WERI-Rb-1 (cell line): ENCODE measurements around the gene FBXO44.
A peak's percentile ranks its signal among the peaks of the same experiment; 100 is the strongest.

ENCODE experiments used
- DNase-seq: peaks from one replicate; pipeline ENCODE4 v3.0.0-alpha.2; 2020
- H3K27ac ChIP-seq: fragments of 250-450 bp; sonication (Bioruptor Pico); 2 replicates; pipeline ENCODE4 v1.5.1; 2020; ENCODE audit warnings: mild to moderate bottlenecking, moderate library complexity
- H3K27me3 ChIP-seq: fragments of 250-450 bp; sonication (Bioruptor Pico); 2 replicates; pipeline ENCODE4 v1.5.1; 2021; ENCODE audit warnings: mild to moderate bottlenecking, low read depth, moderate library complexity; ENCODE audit not compliant: insufficient read depth, severe bottlenecking
- H3K36me3 ChIP-seq: fragments of 250-450 bp; sonication (Bioruptor Pico); 2 replicates; pipeline ENCODE4 v1.5.1; 2020; ENCODE audit warnings: mild to moderate bottlenecking, moderate library complexity
- H3K4me3 ChIP-seq: 2 replicates; pipeline ENCODE4 v1.5.1; 2011; ENCODE audit warnings: low read depth, mild to moderate bottlenecking, control low read depth, low read length
- H3K9me3 ChIP-seq: fragments of 250-450 bp; sonication (Bioruptor Pico); 2 replicates; pipeline ENCODE4 v1.5.1; 2021; ENCODE audit warnings: mild to moderate bottlenecking, moderate library complexity; ENCODE audit not compliant: severe bottlenecking
- TF ChIP-seq, protein P1 (sequence below): IDR thresholded peaks from 2 replicates; pipeline ENCODE4 v1.5.1; 2011; ENCODE audit warnings: low read depth, mild to moderate bottlenecking, control low read depth, inconsistent platforms, low read length

FBXO44 gene

DNA sequence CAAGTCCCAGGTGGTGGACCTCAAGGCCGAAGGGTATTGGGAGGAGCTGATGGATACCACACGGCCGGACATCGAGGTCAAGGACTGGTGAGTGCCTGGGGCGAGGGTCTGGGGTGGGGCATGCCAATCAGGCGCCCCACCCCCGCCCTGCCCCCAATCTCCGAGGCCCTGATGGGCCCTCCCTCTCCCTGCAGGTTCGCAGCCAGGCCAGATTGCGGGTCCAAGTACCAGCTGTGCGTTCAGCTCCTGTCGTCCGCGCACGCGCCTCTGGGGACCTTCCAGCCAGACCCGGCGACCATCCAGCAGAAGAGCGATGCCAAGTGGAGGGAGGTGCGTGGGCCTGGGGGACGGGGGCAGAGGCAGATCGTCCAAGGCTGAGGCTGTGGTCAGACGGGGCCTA is 3.9 kb downstream of the FBXO44 start:
- DNase-seq = no peak
- Histone ChIP-seq H3K27me3 (no peaks in the 10 kb centered on the region), H3K27ac (no peak overlapping the region), H3K36me3 (peaks cover 24% of the 10 kb centered on the region), H3K4me3 (no peak overlapping the region), H3K9me3 (no peaks in the 10 kb centered on the region)
- TF ChIP-seq, protein P1, sequence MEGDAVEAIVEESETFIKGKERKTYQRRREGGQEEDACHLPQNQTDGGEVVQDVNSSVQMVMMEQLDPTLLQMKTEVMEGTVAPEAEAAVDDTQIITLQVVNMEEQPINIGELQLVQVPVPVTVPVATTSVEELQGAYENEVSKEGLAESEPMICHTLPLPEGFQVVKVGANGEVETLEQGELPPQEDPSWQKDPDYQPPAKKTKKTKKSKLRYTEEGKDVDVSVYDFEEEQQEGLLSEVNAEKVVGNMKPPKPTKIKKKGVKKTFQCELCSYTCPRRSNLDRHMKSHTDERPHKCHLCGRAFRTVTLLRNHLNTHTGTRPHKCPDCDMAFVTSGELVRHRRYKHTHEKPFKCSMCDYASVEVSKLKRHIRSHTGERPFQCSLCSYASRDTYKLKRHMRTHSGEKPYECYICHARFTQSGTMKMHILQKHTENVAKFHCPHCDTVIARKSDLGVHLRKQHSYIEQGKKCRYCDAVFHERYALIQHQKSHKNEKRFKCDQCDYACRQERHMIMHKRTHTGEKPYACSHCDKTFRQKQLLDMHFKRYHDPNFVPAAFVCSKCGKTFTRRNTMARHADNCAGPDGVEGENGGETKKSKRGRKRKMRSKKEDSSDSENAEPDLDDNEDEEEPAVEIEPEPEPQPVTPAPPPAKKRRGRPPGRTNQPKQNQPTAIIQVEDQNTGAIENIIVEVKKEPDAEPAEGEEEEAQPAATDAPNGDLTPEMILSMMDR = no peak

DNA sequence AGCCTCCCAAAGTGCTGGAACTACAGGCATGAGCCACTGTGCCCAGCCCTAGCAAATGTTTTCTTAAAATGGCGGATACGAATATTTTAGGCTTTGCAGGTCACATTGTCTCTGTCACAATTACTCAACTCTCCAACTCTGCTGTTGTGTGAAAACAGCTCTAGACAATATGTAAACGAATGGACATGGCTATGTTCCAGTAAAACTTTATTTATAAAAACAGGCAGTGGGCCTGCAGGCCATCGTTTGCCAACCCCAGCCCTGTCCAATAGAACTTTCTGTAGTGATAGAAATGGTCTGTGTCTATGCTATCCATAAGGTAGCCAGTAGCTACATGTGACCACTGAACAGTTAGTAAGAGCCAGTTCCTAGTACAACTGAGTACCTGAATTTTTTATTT is 5.1 kb downstream of the FBXO44 start:
- Histone ChIP-seq H3K36me3 (peaks cover 24% of the 10 kb centered on the region), H3K4me3 (no peak overlapping the region), H3K27me3 (no peaks in the 10 kb centered on the region), H3K27ac (no peak overlapping the region), H3K9me3 (no peaks in the 10 kb centered on the region)
- no peak for DNase-seq
- TF ChIP-seq, protein P1 = no peak

DNA sequence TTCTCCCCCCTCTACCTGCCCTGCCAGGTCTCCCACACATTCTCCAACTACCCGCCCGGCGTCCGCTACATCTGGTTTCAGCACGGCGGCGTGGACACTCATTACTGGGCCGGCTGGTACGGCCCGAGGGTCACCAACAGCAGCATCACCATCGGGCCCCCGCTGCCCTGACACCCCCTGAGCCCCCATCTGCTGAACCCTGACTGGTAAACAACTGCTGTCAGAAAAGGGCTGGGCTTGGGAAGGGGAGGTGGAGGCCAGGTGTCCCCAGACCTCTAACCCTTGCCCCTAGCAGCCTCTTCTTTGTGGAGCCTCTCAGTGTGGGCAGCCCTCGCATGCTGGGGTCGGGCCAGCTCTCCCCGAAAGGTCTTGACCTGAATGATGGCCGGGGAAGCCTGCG is 6.4 kb downstream of the FBXO44 start:
- H3K27ac ChIP-seq = no peak overlapping the region
- peaks cover 22% of the 10 kb centered on the region for H3K36me3 ChIP-seq
- H3K9me3 ChIP-seq = no peaks in the 10 kb centered on the region
- no peak overlapping the region for H3K4me3 ChIP-seq
- TF ChIP-seq, protein P1 = no peak
- no peaks in the 10 kb centered on the region for H3K27me3 ChIP-seq
- DNase-seq = no peak

DNA sequence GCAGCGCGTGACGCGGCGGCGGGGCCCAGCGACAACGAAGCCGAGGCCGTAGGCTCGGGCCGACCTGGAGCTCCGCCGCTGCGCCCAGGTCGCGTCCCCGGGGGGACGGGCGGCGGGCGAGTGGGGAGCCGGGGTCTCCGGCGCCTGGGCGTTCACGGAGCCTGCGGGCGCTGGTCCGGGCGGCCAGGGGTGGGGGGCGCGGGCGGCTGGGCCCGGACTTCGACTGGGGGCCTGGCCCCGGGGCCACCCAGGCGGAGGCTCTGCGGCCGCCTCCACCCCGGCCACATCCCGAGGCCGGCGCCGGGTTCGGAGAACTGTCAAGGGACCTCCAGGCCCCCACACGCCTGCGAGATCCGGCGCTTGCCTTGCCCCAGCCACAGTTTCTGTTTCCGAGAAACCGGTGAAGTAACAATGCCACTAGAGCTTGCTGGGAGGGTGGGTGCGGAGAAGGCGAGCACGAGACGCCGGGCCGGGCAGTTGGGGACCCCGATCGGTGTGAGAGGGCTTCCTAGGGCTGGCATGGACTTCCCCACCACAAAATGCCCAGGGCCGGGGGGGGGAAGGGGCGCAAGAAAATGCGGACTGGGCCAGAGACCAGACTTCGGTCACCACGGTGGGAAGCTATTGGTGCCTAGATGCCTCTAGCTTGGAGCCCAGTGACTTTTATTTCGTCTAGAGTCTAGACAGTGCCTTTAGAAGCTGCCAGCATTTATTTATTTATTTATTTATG is 9.8 kb downstream of the FBXO44 start:
- peak overlapping the region; percentile 33; the same call in 1 of the 2 replicates for H3K27ac ChIP-seq
- H3K27me3 ChIP-seq = no peaks in the 10 kb centered on the region
- peak overlapping the region; percentile 42 for H3K4me3 ChIP-seq
- H3K36me3 ChIP-seq = peaks cover 15% of the 10 kb centered on the region
- H3K9me3 ChIP-seq = no peaks in the 10 kb centered on the region
- TF ChIP-seq, protein P1 = no peak
- peak; percentile 48 for DNase-seq

DNA sequence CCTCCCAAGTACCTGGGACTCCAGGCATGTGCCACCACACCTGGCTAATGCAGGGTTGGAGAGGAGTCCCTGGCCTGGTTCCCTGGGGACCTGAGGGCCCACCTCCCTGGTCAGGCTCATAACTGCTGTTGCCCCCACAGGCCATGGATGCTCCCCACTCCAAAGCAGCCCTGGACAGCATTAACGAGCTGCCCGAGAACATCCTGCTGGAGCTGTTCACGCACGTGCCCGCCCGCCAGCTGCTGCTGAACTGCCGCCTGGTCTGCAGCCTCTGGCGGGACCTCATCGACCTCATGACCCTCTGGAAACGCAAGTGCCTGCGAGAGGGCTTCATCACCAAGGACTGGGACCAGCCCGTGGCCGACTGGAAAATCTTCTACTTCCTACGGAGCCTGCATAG is 13.8 kb downstream of the FBXO44 start:
- no peaks in the 10 kb centered on the region for H3K27me3 ChIP-seq
- H3K4me3 ChIP-seq = no peak overlapping the region
- no peaks in the 10 kb centered on the region for H3K9me3 ChIP-seq
- peaks cover 37% of the 10 kb centered on the region for H3K36me3 ChIP-seq
- H3K27ac ChIP-seq = no peak overlapping the region
- DNase-seq = no peak
- TF ChIP-seq, protein P1 = no peak

DNA sequence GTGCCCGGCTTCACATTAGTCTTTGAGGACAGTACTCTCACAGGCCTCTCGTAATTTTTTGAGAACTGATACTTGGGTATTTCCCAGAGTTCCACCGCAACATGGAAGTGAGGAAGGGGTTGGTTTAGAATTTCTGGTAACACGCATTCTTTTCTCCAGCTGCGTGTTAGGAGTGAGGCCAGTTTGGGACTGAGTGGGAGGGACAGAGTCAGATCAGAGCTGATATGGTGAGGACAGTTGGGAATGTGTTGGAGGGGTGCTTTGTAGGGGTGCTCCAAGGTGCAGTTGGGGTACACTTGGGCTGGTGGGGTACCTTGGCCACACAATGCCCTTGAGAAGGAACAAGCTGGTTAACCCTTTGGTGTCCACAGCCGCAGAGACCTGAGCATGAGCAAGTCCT is 16.1 kb downstream of the FBXO44 start:
- TF ChIP-seq, protein P1 = no peak
- Histone ChIP-seq H3K27ac (no peak overlapping the region), H3K9me3 (no peaks in the 10 kb centered on the region), H3K36me3 (peaks cover 58% of the 10 kb centered on the region), H3K27me3 (no peaks in the 10 kb centered on the region), H3K4me3 (no peak overlapping the region)
- no peak for DNase-seq
